PC-3 (cell line): ENCODE results near the gene TIAM2. TPM values are rescaled to one million over a fixed set of nuclear protein-coding genes. Genes with fewer than 3 reads are reported as not detected.

Experiments used
- ATAC-seq: fragments of 200-7000 bp; cut with Tn5 transposase; 2 replicates; pipeline ENCODE4 v1.9.1; 2020; ENCODE audit warnings: mild to moderate bottlenecking, moderate library complexity
- BruUV-seq: library from RNA; stranded (reverse); fragments of 400-500 nt; replicated peaks from 2 replicates; lab custom pipeline; 2021; lab: Mats Ljungman, UMichigan
- CTCF ChIA-PET: fragments of 300-600 bp; sonication (Branson Sonifier 250); formaldehyde crosslinking; loops from one replicate; lab custom pipeline; 2022; ENCODE audit warnings: antibody characterized with exemption; lab: Charles Lee
- POLR2A ChIA-PET: fragments of 300-600 bp; sonication (Branson Sonifier 250); formaldehyde crosslinking; loops from one replicate; lab custom pipeline; 2022; ENCODE audit warnings: antibody characterized with exemption; ENCODE audit not compliant: unreplicated experiment; lab: Charles Lee
- DNase-seq: peaks from one replicate; pipeline ENCODE4 v3.0.0-alpha.2; 2015
- H2AFZ ChIP-seq: fragments of 300-600 bp; sonication (generic); 2 replicates; pipeline ENCODE4 v1.6.0; 2016; ENCODE audit warnings: antibody characterized with exemption, low read length
- H3F3A ChIP-seq: fragments of 300-600 bp; sonication (generic); one replicate; pipeline ENCODE4 v1.6.0; 2017; ENCODE audit warnings: antibody characterized with exemption, low read length, control low read depth, mild to moderate bottlenecking; ENCODE audit not compliant: unreplicated experiment
- H3K27ac ChIP-seq: fragments of 300-600 bp; sonication (generic); 2 replicates; pipeline ENCODE4 v1.5.1; 2016; ENCODE audit warnings: mild to moderate bottlenecking, low read length
- H3K27me3 ChIP-seq: fragments of 300-600 bp; sonication (generic); 2 replicates; pipeline ENCODE4 v1.6.1; 2016; ENCODE audit warnings: low read length, mixed read lengths
- H3K36me3 ChIP-seq: fragments of 300-600 bp; sonication (generic); 2 replicates; pipeline ENCODE4 v1.6.1; 2016; ENCODE audit warnings: low read depth, mixed run types, low read length, mixed read lengths
- H3K4me1 ChIP-seq: fragments of 300-600 bp; sonication (generic); 2 replicates; pipeline ENCODE4 v1.5.1; 2016; ENCODE audit warnings: low read length; ENCODE audit not compliant: insufficient read depth
- H3K4me2 ChIP-seq: fragments of 300-600 bp; sonication (generic); 2 replicates; pipeline ENCODE4 v1.6.0; 2016; ENCODE audit warnings: low read length
- H3K4me3 ChIP-seq: fragments of 300-600 bp; sonication (generic); 2 replicates; pipeline ENCODE4 v1.5.1; 2016; ENCODE audit warnings: mild to moderate bottlenecking, low read length, mixed read lengths
- H3K79me2 ChIP-seq: fragments of 300-600 bp; sonication (generic); 2 replicates; pipeline ENCODE4 v1.6.1; 2017; ENCODE audit warnings: low read length, mixed read lengths
- H3K9ac ChIP-seq: fragments of 300-600 bp; sonication (generic); 2 replicates; pipeline ENCODE4 v1.6.0; 2016; ENCODE audit warnings: mild to moderate bottlenecking, low read length
- H3K9me2 ChIP-seq: fragments of 300-600 bp; sonication (generic); replicated peaks from 2 replicates; pipeline ENCODE4 v1.6.1; 2016; ENCODE audit warnings: mixed run types, low read length, mixed read lengths
- H3K9me3 ChIP-seq: fragments of 300-600 bp; sonication (generic); 2 replicates; pipeline ENCODE4 v1.6.1; 2016; ENCODE audit warnings: low read length, mixed read lengths
- H4K20me1 ChIP-seq: fragments of 300-600 bp; sonication (generic); 2 replicates; pipeline ENCODE4 v1.6.1; 2016; ENCODE audit warnings: low read length, mixed read lengths
- CTCF ChIP-seq: fragments of 300-600 bp; sonication (generic); conservative IDR thresholded peaks from 2 replicates; pipeline ENCODE4 v1.5.1; 2017; ENCODE audit warnings: antibody characterized with exemption, low read depth, mild to moderate bottlenecking, low read length
- EZH2 ChIP-seq: fragments of 300-600 bp; sonication (generic); IDR thresholded peaks from one replicate; pipeline ENCODE4 v1.6.1; 2017; ENCODE audit warnings: antibody characterized with exemption, mild to moderate bottlenecking, low read length; ENCODE audit not compliant: unreplicated experiment
- EZH2phosphoT487 ChIP-seq: fragments of 300-600 bp; sonication (generic); IDR thresholded peaks from 2 replicates; pipeline ENCODE4 v1.6.1; 2018; ENCODE audit warnings: mild to moderate bottlenecking, antibody characterized with exemption, low read length, borderline replicate concordance
- intact Hi-C: fragments of 100-400 bp; cut with micrococcal nuclease; formaldehyde crosslinking; loops from 2 replicates; pipeline ENCODE4 v1.9.0; 2023
- total RNA-seq: library from RNA; depleted of rRNA; stranded (reverse); fragments of >200 nt; gene quantifications from 2 replicates; pipeline ENCODE4 v1.2.3, GENCODE V29; 2014

TIAM2 gene
- total RNA-seq, 1 experiment from 2014 or later, result 4.5 TPM

- TF ChIP-seq EZH2 (no peak), EZH2phosphoT487 (no peak), CTCF (no peak)
- H3K4me1 ChIP-seq, result peaks cover 14% of the 10 kb centered on the region
- BruUV-seq, result no TSS peak
- no peaks in the 10 kb centered on the region for H3K79me2 ChIP-seq
- no peaks in the 10 kb centered on the region for H3K27me3 ChIP-seq
- intact Hi-C loops, result no loop called here
- DNase-seq (no peak), ATAC-seq (no peak)
- no peak overlapping the region for H3K4me2 ChIP-seq
- POLR2A ChIA-PET, result no interaction called here
- no peak overlapping the region for H3K27ac ChIP-seq
- H3K9me3 ChIP-seq, result no peaks in the 10 kb centered on the region
- no peak overlapping the region for H3K9ac ChIP-seq
- CTCF ChIA-PET, result no interaction called here
- H3F3A ChIP-seq, result peaks cover 5% of the 10 kb centered on the region
- H4K20me1 ChIP-seq, result no peaks in the 10 kb centered on the region
- H3K36me3 ChIP-seq, result no peaks in the 10 kb centered on the region
- H3K4me3 ChIP-seq, result no peak overlapping the region
- no peak overlapping the region for H2AFZ ChIP-seq
- H3K9me2 ChIP-seq, result no peaks in the 10 kb centered on the region
These were observed 204.9 kb downstream of the TIAM2 start for GRCh38 chr6:155200012-155200411.

GRCh38 chr6:155201461-155202226, 206.5 kb downstream of the TIAM2 start:
- CTCF ChIA-PET, result interaction anchor here (0.6 to 0.7 kb wide), 2 partner anchors 13 to 241 kb away, joined by 3 to 4 read pairs; no protein-coding TSS in a partner anchor
- H3K4me3 ChIP-seq, result peak overlapping the region; percentile 16; the same call in 1 of the 2 replicates
- TF ChIP-seq CTCF (no peak), EZH2 (no peak), EZH2phosphoT487 (no peak)
- no peaks in the 10 kb centered on the region for H4K20me1 ChIP-seq
- peak overlapping the region; percentile 57 for H3K9ac ChIP-seq
- H3K4me2 ChIP-seq, result peak overlapping the region; percentile 77
- ATAC-seq (peak; percentile 87), DNase-seq (peak; percentile 88)
- H3K36me3 ChIP-seq, result no peaks in the 10 kb centered on the region
- peaks cover 14% of the 10 kb centered on the region for H3K4me1 ChIP-seq
- peak overlapping the region; percentile 93 for H3K27ac ChIP-seq
- H3F3A ChIP-seq, result peaks cover 5% of the 10 kb centered on the region
- no TSS peak for BruUV-seq
- no peaks in the 10 kb centered on the region for H3K27me3 ChIP-seq
- POLR2A ChIA-PET, result no interaction called here
- H3K79me2 ChIP-seq, result no peaks in the 10 kb centered on the region
- H3K9me2 ChIP-seq, result no peaks in the 10 kb centered on the region
- peak overlapping the region; percentile 48; the same call in 1 of the 2 replicates for H2AFZ ChIP-seq
- intact Hi-C loops, result loop anchor here (1.0 kb wide), 2 partner anchors 12 to 23 kb away; no protein-coding TSS in a partner anchor
- H3K9me3 ChIP-seq, result no peaks in the 10 kb centered on the region

- no peak overlapping the region for H3K4me2 ChIP-seq
- TF ChIP-seq EZH2phosphoT487 (no peak), CTCF (no peak)
- ChIA-PET CTCF (no interaction called here), POLR2A (no interaction called here)
- H3K9ac ChIP-seq, result no peak overlapping the region
- no peak overlapping the region for H3K27ac ChIP-seq
- intact Hi-C loops, result no loop called here
- H3F3A ChIP-seq, result peaks cover 2% of the 10 kb centered on the region
- BruUV-seq, result no TSS peak
- DNase-seq, result no peak
- peaks cover 2% of the 10 kb centered on the region for H3K4me1 ChIP-seq
- H3K36me3 ChIP-seq, result no peaks in the 10 kb centered on the region
- no peaks in the 10 kb centered on the region for H3K79me2 ChIP-seq
- H3K9me3 ChIP-seq, result no peaks in the 10 kb centered on the region
- ATAC-seq, result no peak
- H4K20me1 ChIP-seq, result no peaks in the 10 kb centered on the region
- H3K4me3 ChIP-seq, result no peak overlapping the region
- no peaks in the 10 kb centered on the region for H3K27me3 ChIP-seq
- H3K9me2 ChIP-seq, result no peaks in the 10 kb centered on the region
- H2AFZ ChIP-seq, result no peak overlapping the region
These were observed 212.1 kb downstream of the TIAM2 start for GRCh38 chr6:155207223-155207622.
